HL-60/S4 treated with phorbol 12-myristate 13-acetate at 8.2 ng/mL for 4 days and 3 days (cell line): ENCODE measurements around the gene GALNS.
"Not testable (repeated sequence)": the region's sequence is repeated elsewhere in the genome, so short reads cannot be mapped to it uniquely, and the experiment has no call there.

Experiments used
- in situ Hi-C: fragments of 300-500 bp; cut with MboI; formaldehyde crosslinking; loops from 2 replicates; pipeline ENCODE4 v1.15.0; 2022; ENCODE audit warnings: low sequenced_read_pairs

Gene GALNS

GRCh38 chr16:88889702-88890352 lies 33.1 kb upstream of the GALNS start:
- in situ Hi-C loops: not testable (repeated sequence)

GRCh38 chr16:88888461-88889387 lies 32.0 kb upstream of the GALNS start:
- in situ Hi-C loops: no loop called here

DNA sequence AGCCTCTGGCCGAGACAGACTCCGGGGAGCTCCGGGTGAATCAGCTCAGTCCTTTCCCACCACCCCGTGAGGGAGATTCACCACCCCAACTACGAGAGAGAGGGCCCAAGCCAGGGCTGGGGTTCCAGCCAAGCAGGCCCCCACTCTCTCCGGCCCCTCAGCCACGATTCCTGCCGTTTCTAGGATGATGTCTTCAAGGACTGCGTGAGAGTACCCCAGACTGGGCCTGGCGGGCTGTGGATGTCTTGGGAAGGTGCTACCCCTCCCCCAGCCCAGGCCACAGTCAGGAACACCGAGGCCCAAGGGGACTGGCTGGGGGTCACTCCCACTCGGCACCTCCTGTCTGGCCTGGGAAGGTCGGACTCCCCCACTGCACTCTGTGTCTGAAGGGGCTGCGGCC lies 31.3 kb upstream of the GALNS start:
- in situ Hi-C loops: no loop called here

DNA sequence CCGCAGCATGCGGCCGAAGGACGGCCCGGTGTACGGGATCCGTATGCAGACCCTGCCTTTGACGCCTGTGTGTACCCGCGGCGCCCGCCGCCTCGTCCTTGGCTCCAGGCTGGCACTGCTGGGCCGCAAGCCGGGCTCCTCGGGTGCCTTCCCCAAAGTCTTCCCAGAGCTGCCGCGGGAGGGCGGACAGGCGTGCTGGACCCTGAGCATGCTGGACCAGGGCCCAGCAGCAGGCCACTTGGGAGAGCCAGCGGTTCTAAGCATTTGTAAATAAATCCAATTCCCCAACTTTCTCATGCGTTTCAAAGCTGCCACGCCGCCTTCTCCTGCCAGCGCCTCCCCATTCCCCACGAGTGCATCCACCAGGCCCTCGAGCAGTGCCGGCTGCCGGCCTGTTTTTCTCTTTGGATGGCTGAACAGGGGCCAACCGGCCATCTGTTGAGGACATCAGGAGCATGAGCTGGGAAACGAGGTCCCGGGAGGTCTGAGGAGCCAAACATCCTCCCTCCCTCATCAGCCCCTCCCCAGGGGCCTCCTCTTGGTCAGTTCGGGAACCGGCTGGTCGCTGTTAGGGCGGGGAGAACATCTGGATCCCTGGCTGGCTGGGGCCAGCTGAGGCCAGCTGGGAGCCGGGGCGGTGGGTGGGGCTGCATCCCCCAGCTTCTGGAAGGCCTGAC lies 30.2 kb upstream of the GALNS start:
- in situ Hi-C loops: no loop called here

GRCh38 chr16:88886420-88886844 lies 29.7 kb upstream of the GALNS start:
- in situ Hi-C loops: no loop called here

- in situ Hi-C loops: no loop called here
Measured at GRCh38 chr16:88885693-88886280, 29.0 kb upstream of the GALNS start.

DNA sequence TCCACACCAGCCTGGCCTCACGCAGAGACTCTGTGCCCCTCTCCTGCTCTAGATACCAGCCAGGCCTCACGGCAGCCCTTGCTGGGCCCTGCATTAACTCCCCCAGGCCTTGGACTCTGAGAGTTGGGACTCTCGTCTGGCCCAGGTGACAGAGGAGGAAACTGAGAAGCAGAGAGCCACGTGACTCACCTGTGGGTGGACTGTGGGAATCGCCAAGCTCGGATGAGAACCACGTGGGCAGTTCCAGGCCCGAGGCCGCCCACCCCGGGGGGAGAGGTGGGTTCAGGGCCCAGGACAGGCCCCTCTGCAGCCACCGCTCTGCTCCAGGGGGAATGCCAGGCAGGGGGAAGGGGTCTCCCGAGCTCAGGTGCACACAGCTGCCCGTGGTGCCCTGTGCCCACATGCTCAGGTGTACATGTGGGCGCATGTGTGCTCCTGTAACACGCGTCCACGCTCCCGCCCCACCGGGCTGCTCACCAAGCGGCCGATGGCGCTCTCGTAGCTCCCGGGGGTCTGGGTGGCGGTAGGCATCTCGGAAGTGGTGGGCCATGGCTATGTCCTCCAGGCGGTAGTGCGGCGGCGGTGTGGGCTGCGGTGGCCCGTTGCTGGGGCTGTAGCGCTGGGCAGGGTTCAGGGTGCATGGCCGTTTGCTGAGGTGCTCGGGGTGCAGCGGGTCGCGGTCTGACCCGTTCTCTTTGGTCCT lies 28.0 kb upstream of the GALNS start:
- in situ Hi-C loops: no loop called here

DNA sequence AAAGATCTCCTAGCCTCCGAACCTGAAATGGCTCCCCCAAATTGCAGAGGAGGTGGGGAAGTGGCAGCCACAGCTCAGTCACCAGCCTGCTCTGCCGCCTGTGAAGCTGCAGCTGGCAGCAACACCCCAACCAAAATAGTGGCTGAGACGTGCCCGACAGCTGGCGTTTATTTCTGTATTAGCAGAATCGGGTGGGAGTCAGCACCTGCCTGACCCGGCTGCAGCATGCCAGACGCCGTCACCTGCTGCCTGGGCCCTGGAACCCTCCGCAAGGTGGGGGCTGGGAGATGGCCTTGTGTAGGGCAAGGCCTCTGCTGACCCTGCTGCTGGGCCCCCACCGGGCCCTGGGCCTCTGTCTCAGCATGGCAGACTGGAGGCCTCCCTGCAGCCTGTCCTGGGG lies 27.2 kb upstream of the GALNS start:
- in situ Hi-C loops: no loop called here

GRCh38 chr16:88883117-88883895 lies 26.6 kb upstream of the GALNS start:
- in situ Hi-C loops: no loop called here

DNA sequence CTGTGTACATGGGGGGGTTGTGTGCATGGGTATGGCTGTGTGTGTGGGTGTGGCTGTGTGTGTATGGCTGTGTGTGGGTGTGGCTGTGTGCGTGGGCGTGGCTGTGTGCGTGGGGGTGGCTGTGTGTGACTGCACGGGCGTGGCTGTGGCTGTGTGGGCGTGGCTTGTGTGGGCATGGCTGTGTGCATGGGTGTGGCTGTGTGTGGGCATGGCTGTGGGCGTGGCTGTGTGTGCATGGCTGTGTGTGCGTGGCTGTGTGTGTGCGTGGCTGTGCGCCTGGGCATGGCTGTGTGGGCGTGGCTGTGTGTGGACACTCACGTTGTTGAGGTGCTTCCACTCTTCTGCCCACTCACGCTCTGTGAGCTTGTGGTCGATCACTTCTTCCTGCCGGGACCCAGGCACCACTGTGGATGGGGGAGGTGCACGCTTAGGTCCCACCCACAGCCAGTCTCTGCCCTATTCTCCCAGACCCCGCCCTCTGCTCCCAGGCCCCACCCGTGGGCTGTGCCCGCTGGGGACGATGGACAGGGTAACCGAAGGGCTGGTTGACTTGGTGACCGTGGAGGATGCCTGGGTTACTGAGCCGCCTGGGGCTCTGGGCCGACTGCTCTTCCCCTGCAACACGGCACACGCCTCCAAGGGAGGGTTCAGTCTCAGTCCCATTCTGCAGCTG lies 25.7 kb upstream of the GALNS start:
- in situ Hi-C loops: no loop called here

DNA sequence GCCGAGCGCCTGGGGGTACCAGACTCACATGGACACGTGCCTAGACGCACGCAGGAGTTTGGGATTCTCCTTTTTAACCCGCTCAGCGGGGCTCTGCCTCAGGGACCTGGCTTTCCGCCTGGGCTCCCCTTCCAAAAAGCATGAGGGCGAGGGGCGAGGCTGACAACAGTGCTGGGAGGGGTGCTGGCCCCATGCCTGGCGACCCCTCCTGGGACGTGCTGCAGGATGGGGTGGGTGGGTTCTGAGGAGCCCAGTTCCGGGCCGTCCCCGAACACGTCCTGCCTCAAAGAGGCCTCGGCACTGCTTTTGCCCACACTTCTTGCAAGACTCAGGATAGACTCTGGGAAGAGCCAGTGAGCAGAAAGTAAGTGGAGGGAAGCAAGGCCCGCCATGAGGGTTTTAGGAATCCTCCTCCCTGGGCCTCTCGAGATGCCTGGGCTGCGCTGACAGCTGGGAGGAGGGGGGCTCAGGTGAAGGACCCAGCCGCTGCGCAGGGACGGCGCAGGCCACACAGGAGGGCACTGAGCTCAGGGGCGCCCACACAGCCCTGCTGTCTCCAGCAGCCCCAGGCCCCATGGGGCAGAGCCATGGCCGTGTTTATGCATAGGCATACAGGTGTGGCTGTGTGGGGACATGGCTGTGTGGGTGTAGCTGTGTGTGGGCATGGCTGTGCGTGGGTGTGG lies 25.1 kb upstream of the GALNS start:
- in situ Hi-C loops: no loop called here

DNA sequence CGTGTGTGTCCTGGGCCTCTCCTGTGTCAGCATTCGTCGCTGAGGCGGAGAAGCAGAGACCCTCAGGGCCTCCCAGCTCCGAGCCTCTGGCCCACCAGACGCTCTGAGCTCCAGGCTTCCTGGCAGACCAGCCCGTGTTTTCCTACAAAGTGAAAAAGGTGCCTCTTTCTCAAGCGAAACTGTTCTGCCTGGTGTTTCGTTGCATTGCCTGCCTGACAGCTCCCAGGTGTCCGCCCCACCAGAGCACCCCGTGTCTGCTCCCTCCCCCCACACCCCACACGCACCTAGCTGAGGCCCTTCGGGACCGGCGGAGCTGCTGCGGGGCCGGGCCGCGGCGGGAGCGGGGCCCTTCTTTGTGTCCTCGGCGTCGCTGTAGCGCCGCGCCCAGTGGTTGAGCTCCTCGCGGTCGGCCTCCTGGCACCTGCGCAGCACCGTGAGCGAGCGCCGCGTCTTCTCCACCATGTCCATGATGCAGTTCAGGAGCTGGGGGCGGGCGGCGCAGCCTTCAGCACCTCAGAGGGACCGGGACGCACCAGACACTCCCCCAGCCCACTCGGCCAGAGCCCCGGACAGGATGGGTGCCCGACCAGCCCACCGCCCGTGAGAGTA lies 24.4 kb upstream of the GALNS start:
- in situ Hi-C loops: no loop called here

GRCh38 chr16:88880226-88881006 lies 23.7 kb upstream of the GALNS start:
- in situ Hi-C loops: no loop called here

DNA sequence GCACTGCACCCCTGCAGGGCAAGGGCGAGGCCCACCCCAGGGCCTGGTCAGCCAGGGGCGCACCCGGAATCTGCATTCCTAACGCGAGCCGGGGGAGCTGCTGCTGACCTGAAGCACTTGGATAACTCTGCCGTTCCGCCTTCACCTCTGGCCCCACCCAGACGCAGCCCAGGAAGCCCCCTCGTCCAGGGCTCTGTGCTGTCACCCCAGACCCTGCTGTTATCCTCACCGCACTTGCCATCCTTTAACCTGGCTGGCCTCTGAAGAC lies 23.0 kb upstream of the GALNS start:
- in situ Hi-C loops: no loop called here

- in situ Hi-C loops: no loop called here
Measured at GRCh38 chr16:88878967-88879787, 22.4 kb upstream of the GALNS start.

DNA sequence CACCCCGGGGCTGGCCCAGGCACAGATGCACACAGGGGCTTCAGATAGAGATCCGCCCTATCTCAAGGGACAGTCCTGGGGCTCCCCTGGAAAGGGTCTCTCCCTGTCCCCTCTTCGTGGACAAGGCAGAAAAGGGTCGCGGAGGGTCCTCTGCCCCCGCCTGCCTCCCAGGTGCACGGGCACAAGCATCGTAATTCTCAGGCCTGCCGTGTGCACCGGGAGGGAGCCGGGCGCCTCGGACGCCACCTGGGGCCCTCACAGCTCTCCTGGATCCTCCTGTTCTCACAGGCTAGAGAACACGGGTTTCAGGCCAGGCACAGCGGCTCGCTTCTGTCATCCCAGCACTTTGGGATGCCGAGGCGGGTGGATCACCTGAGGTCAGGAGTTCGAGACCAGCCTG lies 21.6 kb upstream of the GALNS start:
- in situ Hi-C loops: no loop called here
